HG03108 (cell line): ENCODE results near the gene PNPLA1.

ENCODE experiments used
- ATAC-seq: cut with Tn5 transposase; IDR thresholded peaks from one replicate; pipeline ENCODE4 v1.9.1; 2021; ENCODE audit warnings: moderate library complexity; ENCODE audit not compliant: unreplicated experiment

The PNPLA1 gene

GRCh38 chr6:36269834-36270705, at the start of gene PNPLA1:
Gene PNPLA1, plus strand, starts transcription at chr6:36270060. Its CDS starts 400 bp downstream, at chr6:36270460.
- ATAC-seq = no peak

GRCh38 chr6:36220226-36220625, 49.6 kb upstream of the PNPLA1 start:
- no peak for ATAC-seq

GRCh38 chr6:36221674-36222073, 48.2 kb upstream of the PNPLA1 start:
- no peak for ATAC-seq

GRCh38 chr6:36222924-36223323, 46.9 kb upstream of the PNPLA1 start:
- no peak for ATAC-seq

GRCh38 chr6:36223706-36224105, 46.2 kb upstream of the PNPLA1 start:
- no peak for ATAC-seq

- ATAC-seq = no peak
Observed at GRCh38 chr6:36224918-36225461, 44.9 kb upstream of the PNPLA1 start.

- ATAC-seq = no peak
Observed at GRCh38 chr6:36226438-36227047, 43.3 kb upstream of the PNPLA1 start.

- no peak for ATAC-seq
Observed at GRCh38 chr6:36227379-36228228, 42.3 kb upstream of the PNPLA1 start.

- ATAC-seq = no peak
Observed at GRCh38 chr6:36229223-36229622, 40.6 kb upstream of the PNPLA1 start.

GRCh38 chr6:36230371-36230770, 39.5 kb upstream of the PNPLA1 start:
- no peak for ATAC-seq

GRCh38 chr6:36232172-36232571, 37.7 kb upstream of the PNPLA1 start:
- no peak for ATAC-seq

- no peak for ATAC-seq
Observed at GRCh38 chr6:36235309-36235708, 34.6 kb upstream of the PNPLA1 start.

GRCh38 chr6:36235862-36236261, 34.0 kb upstream of the PNPLA1 start:
- no peak for ATAC-seq

GRCh38 chr6:36239774-36240173, 30.1 kb upstream of the PNPLA1 start:
- ATAC-seq = no peak

- peak; percentile 61 for ATAC-seq
Observed at GRCh38 chr6:36241728-36242127, 28.1 kb upstream of the PNPLA1 start.

- no peak for ATAC-seq
Observed at GRCh38 chr6:36242161-36242560, 27.7 kb upstream of the PNPLA1 start.

- no peak for ATAC-seq
Observed at GRCh38 chr6:36242626-36243025, 27.2 kb upstream of the PNPLA1 start.

GRCh38 chr6:36243562-36244212, 26.2 kb upstream of the PNPLA1 start:
- ATAC-seq = no peak

GRCh38 chr6:36244641-36245280, 25.1 kb upstream of the PNPLA1 start:
- no peak for ATAC-seq

- no peak for ATAC-seq
Observed at GRCh38 chr6:36245572-36246061, 24.2 kb upstream of the PNPLA1 start.
